Measurements from ENCODE around the gene LCN2. TPM values are rescaled to one million over a fixed set of nuclear protein-coding genes. Genes with fewer than 3 reads are reported as not detected.

Gene LCN2
- total and polyA plus RNA-seq, 9 of the 15 experiments (the other 6 are each of a cell fraction or from before 2014, with no cell fraction given): 0.10 to 1.2 (median 0.44) TPM; not detected in 1

- TF ChIP-seq E2F8 (IDR thresholded peaks at IDR 0.05; ENCODE audit: low read depth, partially characterized antibody) (no peak), NR4A1 (CRISPR knock-in tag; IDR thresholded peaks at IDR 0.05) (no peak), NR4A1 (tag; IDR thresholded peaks at IDR 0.05) (no peak), ZNF143 (CRISPR knock-in tag; IDR thresholded peaks at IDR 0.05) (no peak)
Measured at GRCh38 chr9:128144239-128145181, 4.7 kb upstream of the LCN2 start (continued).

- Histone ChIP-seq H3K9me1 (ENCODE audit: control insufficient read depth, insufficient read depth, low read length) (peaks cover 7% of the 10 kb centered on the region), H3K79me2 (ENCODE audit: control insufficient read depth, insufficient read depth, low read length) (no peaks in the 10 kb centered on the region), H3K4me1 (replicated peaks in 1 of 2; ENCODE audit: control insufficient read depth in 2 of 2, insufficient read depth in 2 of 2, low read length in 2 of 2) (peaks cover 27 to 57% of the 10 kb centered on the region in 2 experiments), H3K4me2 (ENCODE audit: insufficient read depth, low read length) (no peak overlapping the region), H3K9ac (ENCODE audit: insufficient read depth in 1 of 2, low read depth in 2 of 2, low read length in 2 of 2) (peak overlapping the region in 1 of 2 experiments; percentile 53; a peak in 1 of 4 replicates), H3K9me3 (replicated peaks; ENCODE audit: control insufficient read depth, insufficient read depth, low read depth, low read length) (no peaks in the 10 kb centered on the region), H3K27ac (ENCODE audit: extremely low read depth, low read depth, low read length) (no peak overlapping the region), H2AFZ (ENCODE audit: low read depth, low read length) (no peak overlapping the region), H3K4me3 (no peak overlapping the region), H3K36me3 (ENCODE audit: control insufficient read depth, insufficient read depth, low read length) (no peaks in the 10 kb centered on the region), H4K20me1 (replicated peaks; ENCODE audit: control insufficient read depth, insufficient read depth, low read length) (no peaks in the 10 kb centered on the region), H3K27me3 (ENCODE audit: control insufficient read depth in 2 of 2, insufficient read depth in 2 of 2, low read length in 2 of 2) (no peaks in the 10 kb centered on the region)
- ATAC-seq (no peak), DNase-seq (ENCODE audit: extremely low read depth in 1 of 4, low spot score in 3 of 4) (no peak), FAIRE-seq (no peak)
- CTCF ChIA-PET (ENCODE audit: low intra/inter-chr PET ratio): no interaction called here
- 70% methylated on average over 8 of the region's 8 CpGs for WGBS (ENCODE audit: insufficient coverage, low coverage, missing lambda C conversion rate)
- intact Hi-C loops (cut with micrococcal nuclease): no loop called here
- in situ Hi-C loops (cut with MboI): no loop called here
- POLR2A ChIA-PET: interaction anchor here (0.6 to 1.1 kb wide), 2 partner anchors 14 to 56 kb away, joined by 3 to 6 read pairs; partner anchors contain the start of gene BBLN
- TF ChIP-seq CHD1 (IDR thresholded peaks at IDR 0.05; ENCODE audit: low read length): no peak
- no peak for TF ChIP-seq PKNOX1 (IDR thresholded peaks at IDR 0.05)
- no peak for TF ChIP-seq MAFK (IDR thresholded peaks at IDR 0.05; ENCODE audit: low read length)
- TF ChIP-seq ZC3H8 (IDR thresholded peaks at IDR 0.05): no peak
- no peak for TF ChIP-seq MCM3 (IDR thresholded peaks at IDR 0.05)
- TF ChIP-seq TCFL5 (CRISPR knock-in tag; conservative IDR thresholded peaks at IDR 0.05): no peak
- no peak for TF ChIP-seq ZNF23 (CRISPR knock-in tag; IDR thresholded peaks at IDR 0.05)
- no TSS peak for BruUV-seq (replicated peaks)
Measured at GRCh38 chr9:128145536-128145935, 3.7 kb upstream of the LCN2 start.
